HG03469 (cell line): ENCODE measurements around the gene SEMA6B.

Experiments
- ATAC-seq: cut with Tn5 transposase; IDR thresholded peaks from one replicate; pipeline ENCODE4 v1.9.1; 2021; ENCODE audit warnings: mild to moderate bottlenecking, moderate library complexity, moderate number of reproducible peaks; ENCODE audit not compliant: unreplicated experiment

SEMA6B gene

DNA sequence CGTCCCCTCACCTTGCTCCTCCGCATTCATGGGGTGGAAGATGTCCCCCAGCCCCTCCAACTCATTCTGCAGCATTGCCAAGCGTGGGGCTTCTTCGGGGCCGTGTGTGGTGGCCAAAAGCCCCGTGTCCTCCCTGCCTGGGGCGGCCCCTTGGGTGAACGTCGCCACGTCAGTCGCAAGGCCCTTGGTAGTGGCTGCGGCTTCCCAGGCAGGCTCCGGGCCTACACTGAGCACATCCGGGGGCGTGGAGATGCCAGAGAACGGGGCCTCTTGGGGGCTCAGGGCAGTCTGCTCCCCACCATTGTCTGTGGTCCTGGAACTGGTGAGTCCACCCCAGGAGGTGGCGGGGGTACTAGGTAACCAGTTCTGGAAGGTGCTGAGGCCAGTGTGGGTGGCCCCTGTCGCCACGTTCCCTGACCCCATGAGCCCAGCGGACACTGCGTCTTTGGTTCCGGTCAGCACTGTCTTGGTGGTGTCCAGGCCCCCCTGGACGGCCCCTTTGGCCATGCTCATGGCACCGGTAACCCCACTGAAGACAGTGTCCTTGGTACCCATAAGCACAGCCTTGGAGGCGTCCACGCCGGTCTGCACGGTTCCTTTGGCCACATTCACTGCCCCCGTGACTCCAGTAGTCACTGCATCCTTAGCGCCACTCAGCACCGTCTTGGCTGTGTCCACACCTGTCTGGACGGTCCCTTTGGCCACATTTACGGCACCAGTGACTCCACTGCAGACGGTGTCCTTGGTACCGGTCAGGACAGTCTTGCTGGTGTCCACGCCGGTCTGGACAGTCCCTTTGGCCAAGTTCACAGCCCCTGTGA is 48.8 kb downstream of the SEMA6B start:
- ATAC-seq, result no peak

- ATAC-seq, result no peak
Measured at GRCh38 chr19:4508698-4509097, 50.8 kb downstream of the SEMA6B start.

DNA sequence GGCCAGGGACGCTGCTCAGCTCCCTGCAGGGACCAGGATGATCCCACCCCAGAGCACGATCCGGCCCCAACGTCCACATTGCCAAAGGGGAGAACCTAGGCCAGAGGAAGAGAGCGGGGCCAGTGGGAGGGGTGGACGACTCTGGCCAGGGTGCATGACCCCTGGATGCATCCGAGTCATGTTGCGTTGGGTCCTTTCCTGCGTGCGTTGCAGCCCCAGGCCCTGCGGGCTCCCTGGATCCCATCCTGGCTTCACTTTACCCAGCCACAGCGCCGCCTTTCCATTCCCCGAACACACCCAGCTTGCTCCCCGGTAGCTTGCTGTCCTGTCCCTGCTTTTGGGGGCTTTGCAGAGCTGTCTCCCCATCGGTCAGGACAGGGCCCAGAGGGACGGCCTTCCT is 51.7 kb downstream of the SEMA6B start:
- ATAC-seq, result no peak

GRCh38 chr19:4507150-4507452 is 52.4 kb downstream of the SEMA6B start:
- ATAC-seq, result no peak

GRCh38 chr19:4506449-4507149 is 52.9 kb downstream of the SEMA6B start:
- ATAC-seq, result no peak

DNA sequence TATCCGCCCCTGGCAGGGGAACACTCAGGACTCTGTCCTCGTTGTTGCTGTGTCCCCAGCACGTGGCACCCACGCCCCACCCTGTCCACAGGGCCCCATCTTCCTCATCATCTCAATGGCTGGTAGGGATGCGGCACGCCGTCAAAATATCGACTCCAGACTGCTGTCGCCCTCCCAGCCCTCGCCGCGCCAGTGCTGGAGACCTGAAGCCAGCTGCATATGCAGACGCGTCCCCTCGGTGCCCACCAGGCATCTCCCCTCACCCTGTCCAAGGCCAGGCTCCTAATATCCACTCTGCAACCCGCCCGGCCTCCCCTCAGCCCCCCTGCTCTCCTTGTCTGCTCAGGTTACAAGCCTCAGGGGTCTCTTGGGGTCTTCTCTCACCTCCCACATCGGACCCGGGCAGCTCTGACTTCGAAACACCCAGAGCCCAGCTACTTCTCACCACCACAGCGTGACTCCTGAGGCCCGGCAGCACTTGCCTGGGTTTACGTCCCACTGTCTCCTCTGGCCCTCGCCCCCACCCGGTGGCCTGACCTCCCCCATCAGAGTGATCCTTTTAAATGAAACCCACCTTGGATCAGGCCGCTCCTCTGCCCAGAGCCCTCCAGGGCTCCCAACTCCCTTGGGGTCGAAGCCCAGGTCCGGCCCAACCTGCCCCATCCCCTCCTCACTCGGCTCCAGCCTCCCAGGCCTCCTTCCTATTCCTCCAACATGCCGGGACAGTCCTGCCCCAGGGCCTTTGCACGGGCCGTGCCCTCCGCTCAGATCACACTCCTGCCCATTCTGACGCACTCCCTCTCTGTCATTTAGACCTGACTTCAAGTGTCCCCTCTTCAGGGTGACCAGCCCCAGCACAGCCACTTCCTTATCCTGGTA is 53.7 kb downstream of the SEMA6B start:
- ATAC-seq, result no peak

DNA sequence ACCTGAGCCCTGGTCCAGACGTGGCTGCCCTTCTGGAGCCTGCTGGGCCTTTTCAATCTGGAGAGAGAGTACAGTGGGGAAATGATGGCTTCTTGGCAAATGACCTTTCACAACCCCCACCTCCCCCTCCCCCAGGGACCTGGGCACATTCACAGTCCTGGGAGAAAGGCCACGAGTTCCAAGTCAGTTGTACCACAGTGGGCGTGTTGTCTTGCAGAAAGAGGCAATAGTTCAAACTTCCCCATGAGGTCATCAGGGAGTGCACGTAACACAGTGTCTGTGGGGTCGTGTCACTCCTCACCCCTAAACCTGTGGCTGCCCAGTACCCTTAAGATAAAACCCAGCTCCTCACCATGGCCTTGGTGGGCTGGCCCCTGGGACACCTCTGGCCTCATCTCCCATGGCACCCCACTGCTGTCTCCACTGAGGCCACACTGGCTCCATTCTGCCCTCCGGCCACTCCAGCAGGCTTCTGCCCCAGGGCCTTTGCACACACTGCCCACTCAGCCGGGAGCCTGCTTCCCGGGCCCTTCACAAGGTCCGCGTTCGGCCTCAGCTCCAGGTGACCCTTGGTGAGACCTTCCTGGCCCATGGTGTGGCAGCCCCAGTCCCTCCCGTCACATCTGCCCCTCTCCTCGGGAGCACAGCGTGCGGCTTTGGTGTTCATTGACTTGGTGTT is 54.5 kb downstream of the SEMA6B start:
- no peak for ATAC-seq

- ATAC-seq, result no peak
Measured at GRCh38 chr19:4504297-4504701, 55.2 kb downstream of the SEMA6B start.

- no peak for ATAC-seq
Measured at GRCh38 chr19:4503825-4504170, 55.7 kb downstream of the SEMA6B start.

GRCh38 chr19:4503132-4503824 is 56.2 kb downstream of the SEMA6B start:
- ATAC-seq, result no peak

DNA sequence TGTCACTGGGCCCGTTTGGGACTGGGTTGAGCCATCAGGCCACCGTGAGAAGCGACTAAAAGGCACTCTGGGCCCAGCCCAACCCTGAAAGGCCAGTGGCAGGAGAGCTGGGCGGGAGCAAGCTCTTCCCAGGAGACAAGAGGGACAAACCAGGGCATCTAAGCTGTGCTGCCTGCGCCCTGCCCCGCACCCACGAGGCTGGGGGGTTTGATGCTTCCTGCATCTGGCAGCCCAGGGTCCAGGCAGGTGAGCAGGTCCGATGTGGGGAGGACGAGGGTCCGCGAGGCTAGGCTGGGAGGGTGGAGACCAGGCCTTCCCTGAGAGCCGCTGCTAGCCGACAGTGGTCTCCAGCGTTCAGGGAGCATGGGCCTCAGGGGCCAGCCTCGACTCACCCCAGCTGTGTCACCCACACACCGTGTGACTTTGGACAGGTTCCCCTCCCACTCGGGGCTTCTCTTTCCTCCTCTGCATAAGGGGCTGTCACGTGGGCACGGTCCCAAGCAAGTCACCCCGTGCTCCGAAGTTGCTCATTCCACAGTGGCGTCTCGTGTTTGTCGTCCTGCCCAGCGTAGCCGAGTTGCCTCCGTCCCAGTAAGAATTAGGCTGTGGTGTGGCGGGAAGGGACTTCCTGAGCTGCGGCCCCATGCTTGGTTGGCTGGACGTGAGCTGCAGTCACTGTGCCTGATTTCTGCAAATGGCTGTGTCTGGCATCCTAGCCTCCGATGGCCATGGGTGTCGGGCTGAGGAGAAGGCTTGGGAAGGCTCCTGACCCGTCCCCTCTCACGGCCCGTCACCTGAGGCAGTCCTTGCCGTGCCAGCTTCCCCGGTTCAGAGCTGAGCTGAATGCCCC is 57.0 kb downstream of the SEMA6B start:
- ATAC-seq, result no peak

GRCh38 chr19:4501691-4502090 is 57.8 kb downstream of the SEMA6B start:
- ATAC-seq, result no peak

GRCh38 chr19:4500841-4501591 is 58.5 kb downstream of the SEMA6B start:
- no peak for ATAC-seq

DNA sequence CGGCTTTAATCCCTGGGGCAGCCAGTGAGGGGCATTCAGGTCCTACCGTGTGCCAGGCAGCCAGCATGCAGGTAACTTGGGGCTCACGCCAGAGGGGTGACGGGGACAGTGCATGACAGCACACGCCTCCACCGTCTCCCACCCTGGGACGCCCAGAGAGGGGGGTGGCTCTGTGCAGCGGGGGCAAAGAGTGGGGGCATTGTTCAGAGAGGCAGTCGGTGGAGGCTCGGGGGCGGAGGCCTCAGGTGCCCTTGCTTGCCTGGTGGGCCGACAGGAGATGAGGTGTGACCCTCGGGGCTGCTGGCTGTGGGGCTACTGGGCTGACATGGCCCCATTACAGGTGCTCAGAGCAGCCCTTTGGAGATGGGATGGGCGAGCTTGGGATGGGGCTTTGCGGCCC is 59.6 kb downstream of the SEMA6B start:
- no peak for ATAC-seq

- no peak for ATAC-seq
Measured at GRCh38 chr19:4499318-4499717, 60.2 kb downstream of the SEMA6B start.

DNA sequence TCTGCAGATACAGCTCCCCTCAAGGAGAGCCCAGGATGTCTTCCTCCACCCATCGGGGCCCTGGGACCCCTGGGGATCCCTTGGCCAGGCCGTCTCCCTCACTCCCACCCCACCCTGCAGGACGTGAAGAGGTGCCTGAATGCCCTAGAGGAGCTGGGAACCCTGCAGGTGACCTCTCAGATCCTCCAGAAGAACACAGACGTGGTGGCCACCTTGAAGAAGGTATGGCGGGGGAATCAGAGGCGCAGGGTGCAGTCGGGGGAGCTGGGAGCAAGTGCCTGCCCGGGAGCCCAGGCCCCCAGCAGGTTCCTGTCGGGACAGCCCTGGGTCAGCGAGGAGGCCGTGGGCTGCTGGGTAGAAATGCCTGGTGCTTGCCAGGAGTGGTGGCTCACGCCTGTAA is 60.8 kb downstream of the SEMA6B start:
- ATAC-seq, result no peak

DNA sequence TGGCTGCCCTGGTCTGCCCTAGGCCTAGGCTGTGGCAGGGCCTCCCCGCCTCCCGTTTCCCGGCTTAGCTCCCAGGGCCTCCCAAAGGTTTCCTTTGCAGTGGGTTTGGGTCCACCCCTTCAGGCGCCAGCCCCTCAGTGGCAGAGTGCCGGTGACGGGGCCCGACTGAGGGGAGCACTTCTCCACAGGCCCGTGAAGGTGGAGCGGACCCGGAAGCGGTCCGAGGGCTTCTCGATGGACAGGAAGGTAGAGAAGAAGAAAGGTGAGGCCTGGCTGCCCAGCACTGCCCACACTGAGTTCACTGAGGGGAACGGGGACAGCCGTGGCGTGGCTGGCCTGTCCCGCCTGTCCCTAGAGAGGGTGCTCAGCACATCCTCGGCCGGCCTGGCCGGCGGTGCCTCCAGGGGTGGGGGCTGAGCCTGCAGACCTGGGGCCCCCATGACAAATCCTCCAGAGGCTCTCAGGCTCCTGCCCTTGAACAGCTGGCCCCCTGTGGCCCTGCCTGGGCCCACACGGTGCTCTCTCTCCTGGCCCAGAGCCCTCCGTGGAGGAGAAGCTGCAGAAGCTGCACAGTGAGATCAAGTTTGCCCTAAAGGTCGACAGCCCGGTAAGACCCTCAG is 61.6 kb downstream of the SEMA6B start:
- no peak for ATAC-seq

DNA sequence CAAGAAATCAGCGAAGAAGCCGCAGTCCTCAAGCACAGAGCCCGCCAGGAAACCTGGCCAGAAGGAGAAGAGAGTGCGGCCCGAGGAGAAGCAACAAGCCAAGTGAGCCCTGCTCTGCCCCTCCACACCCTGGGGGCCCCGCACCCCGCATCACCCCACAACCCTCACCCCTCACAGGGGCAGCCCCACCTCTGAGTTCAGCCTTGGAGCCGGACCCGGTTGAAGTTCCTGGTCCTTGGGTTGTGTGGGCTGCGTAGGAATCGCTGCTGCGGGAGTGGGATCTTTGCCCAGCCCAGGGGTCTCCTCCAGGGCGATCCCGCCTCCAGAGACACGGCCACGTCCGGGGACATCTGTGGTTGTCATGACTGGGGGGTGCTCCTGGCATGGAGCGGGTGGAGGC is 63.2 kb downstream of the SEMA6B start:
- ATAC-seq, result no peak

GRCh38 chr19:4495471-4495870 is 64.0 kb downstream of the SEMA6B start:
- no peak for ATAC-seq
